ENCODE measurements around the gene CALD1.

The CALD1 gene

GRCh38 chr7:134827889-134828288 is 48.5 kb downstream of the CALD1 start:
- TF ChIP-seq ZBTB48 (tag by site-specific recombination; IDR thresholded peaks at IDR 0.05) (no peak), ZNF18 (tag by site-specific recombination; IDR thresholded peaks at IDR 0.05) (no peak), KLF9 (tag by site-specific recombination; IDR thresholded peaks at IDR 0.05; ENCODE audit: low read depth) (no peak), RBAK (tag by site-specific recombination; IDR thresholded peaks at IDR 0.05) (no peak), ZSCAN4 (tag by site-specific recombination; IDR thresholded peaks at IDR 0.05) (no peak), ZFP37 (tag by site-specific recombination; IDR thresholded peaks at IDR 0.05) (no peak), HOXD13 (CRISPR knock-in tag; IDR thresholded peaks at IDR 0.05; ENCODE audit: borderline replicate concordance) (no peak), ZNF449 (tag by site-specific recombination; IDR thresholded peaks at IDR 0.05) (no peak), ZNF529 (tag by site-specific recombination; IDR thresholded peaks at IDR 0.05; ENCODE audit: insufficient replicate concordance) (no peak), ZNF677 (tag by site-specific recombination; IDR thresholded peaks at IDR 0.05) (no peak), ZNF785 (tag by site-specific recombination; IDR thresholded peaks at IDR 0.05) (no peak), ZNF560 (tag by site-specific recombination; IDR thresholded peaks at IDR 0.05; ENCODE audit: borderline replicate concordance) (no peak), HIC1 (tag by site-specific recombination; IDR thresholded peaks at IDR 0.05) (no peak), ZNF571 (tag by site-specific recombination; IDR thresholded peaks at IDR 0.05) (no peak)
- CTCF ChIA-PET = interaction anchor here (0.6 to 1.0 kb wide), 2 partner anchors 61 to 141 kb away, joined by 3 read pairs; no protein-coding TSS in a partner anchor
- Histone ChIP-seq H3K4me3 (ENCODE audit: low read depth, low read length) (no peak overlapping the region), H3K27ac (ENCODE audit: extremely low read depth, low read depth, low read length) (no peak overlapping the region), H3K36me3 (ENCODE audit: control insufficient read depth in 2 of 2, insufficient read depth in 1 of 2, low read length in 2 of 2) (no peaks in the 10 kb centered on the region), H3K9me3 (ENCODE audit: control insufficient read depth, insufficient read depth, low read depth, low read length) (no peaks in the 10 kb centered on the region), H3K4me1 (ENCODE audit: control insufficient read depth, insufficient read depth, low read length) (no peaks in the 10 kb centered on the region)
- POLR2A ChIA-PET = no interaction called here

DNA sequence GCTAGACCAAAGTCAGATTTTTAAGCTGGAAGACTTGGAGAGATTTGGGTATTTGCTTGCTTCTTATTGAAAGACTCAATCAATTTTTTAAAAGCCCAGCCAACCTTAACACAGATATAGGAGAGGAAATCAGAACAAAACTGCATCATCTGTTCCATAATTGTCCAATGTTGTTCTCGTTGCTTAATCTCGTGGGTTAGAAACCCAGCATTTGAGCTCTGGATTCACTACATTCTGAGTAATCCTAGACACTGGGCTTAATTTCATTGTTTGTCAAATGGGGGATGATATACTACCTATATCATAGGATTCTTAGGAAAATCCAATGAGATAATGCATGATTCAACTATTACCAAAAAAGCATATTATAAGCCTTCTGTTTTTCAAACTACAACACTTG is 48.9 kb downstream of the CALD1 start:
- CTCF ChIA-PET = interaction anchor here (1.0 kb wide), 1 partner anchor 60 kb away, joined by 3 read pairs; no protein-coding TSS in a partner anchor

More for the DNA sequence above, 48.9 kb downstream of the CALD1 start:
- H3K36me3 ChIP-seq (ENCODE audit: control insufficient read depth in 2 of 2, insufficient read depth in 1 of 2, low read length in 2 of 2) = no peaks in the 10 kb centered on the region
- H3K4me1 ChIP-seq (ENCODE audit: control insufficient read depth, insufficient read depth, low read length) = no peaks in the 10 kb centered on the region
- no peak for TF ChIP-seq ZNF624 (tag by site-specific recombination; IDR thresholded peaks at IDR 0.05)
- no peak for TF ChIP-seq ZFP37 (tag by site-specific recombination; IDR thresholded peaks at IDR 0.05)
- no peak for TF ChIP-seq ATF2 (tag by site-specific recombination; IDR thresholded peaks at IDR 0.05; ENCODE audit: low read depth)
- no peak for TF ChIP-seq ZNF571 (tag by site-specific recombination; IDR thresholded peaks at IDR 0.05)
- TF ChIP-seq FEZF1 (tag by site-specific recombination; IDR thresholded peaks at IDR 0.05) = no peak
- TF ChIP-seq, protein P1, sequence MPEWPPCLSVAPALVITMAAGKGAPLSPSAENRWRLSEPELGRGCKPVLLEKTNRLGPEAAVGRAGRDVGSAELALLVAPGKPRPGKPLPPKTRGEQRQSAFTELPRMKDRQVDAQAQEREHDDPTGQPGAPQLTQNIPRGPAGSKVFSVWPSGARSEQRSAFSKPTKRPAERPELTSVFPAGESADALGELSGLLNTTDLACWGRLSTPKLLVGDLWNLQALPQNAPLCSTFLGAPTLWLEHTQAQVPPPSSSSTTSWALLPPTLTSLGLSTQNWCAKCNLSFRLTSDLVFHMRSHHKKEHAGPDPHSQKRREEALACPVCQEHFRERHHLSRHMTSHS (tag by site-specific recombination; IDR thresholded peaks at IDR 0.05) = no peak
- TF ChIP-seq ZNF629 (tag by site-specific recombination; IDR thresholded peaks at IDR 0.05) = no peak
- TF ChIP-seq OSR2 (tag by site-specific recombination; IDR thresholded peaks at IDR 0.05) = no peak
- no peak for TF ChIP-seq ZNF121 (tag by site-specific recombination; IDR thresholded peaks at IDR 0.05)
- TF ChIP-seq TRIM28 (IDR thresholded peaks at IDR 0.05; ENCODE audit: borderline replicate concordance, low read length) = no peak
- TF ChIP-seq ZNF132 (tag by site-specific recombination; IDR thresholded peaks at IDR 0.05; ENCODE audit: borderline replicate concordance) = no peak
- TF ChIP-seq TCF7L2 (IDR thresholded peaks at IDR 0.05; ENCODE audit: borderline replicate concordance, low read depth, low read length) = no peak
- H3K9me3 ChIP-seq (ENCODE audit: control insufficient read depth, insufficient read depth, low read depth, low read length) = no peaks in the 10 kb centered on the region
- H3K4me3 ChIP-seq (ENCODE audit: low read depth, low read length) = no peak overlapping the region
- POLR2A ChIA-PET = no interaction called here
- H3K27ac ChIP-seq (ENCODE audit: extremely low read depth, low read depth, low read length) = no peak overlapping the region

Measured in HEK293 (cell line).